PC-3 (cell line): Measurements from ENCODE around the gene VSIG10L2.

ENCODE experiments used
- EZH2phosphoT487 ChIP-seq: fragments of 300-600 bp; sonication (generic); IDR thresholded peaks from 2 replicates; pipeline ENCODE4 v1.6.1; 2018; ENCODE audit warnings: mild to moderate bottlenecking, antibody characterized with exemption, low read length, borderline replicate concordance
- TF ChIP-seq, protein P1 (sequence below): fragments of 300-600 bp; sonication (generic); conservative IDR thresholded peaks from 2 replicates; pipeline ENCODE4 v1.5.1; 2017; ENCODE audit warnings: antibody characterized with exemption, low read depth, mild to moderate bottlenecking, low read length

DNA sequence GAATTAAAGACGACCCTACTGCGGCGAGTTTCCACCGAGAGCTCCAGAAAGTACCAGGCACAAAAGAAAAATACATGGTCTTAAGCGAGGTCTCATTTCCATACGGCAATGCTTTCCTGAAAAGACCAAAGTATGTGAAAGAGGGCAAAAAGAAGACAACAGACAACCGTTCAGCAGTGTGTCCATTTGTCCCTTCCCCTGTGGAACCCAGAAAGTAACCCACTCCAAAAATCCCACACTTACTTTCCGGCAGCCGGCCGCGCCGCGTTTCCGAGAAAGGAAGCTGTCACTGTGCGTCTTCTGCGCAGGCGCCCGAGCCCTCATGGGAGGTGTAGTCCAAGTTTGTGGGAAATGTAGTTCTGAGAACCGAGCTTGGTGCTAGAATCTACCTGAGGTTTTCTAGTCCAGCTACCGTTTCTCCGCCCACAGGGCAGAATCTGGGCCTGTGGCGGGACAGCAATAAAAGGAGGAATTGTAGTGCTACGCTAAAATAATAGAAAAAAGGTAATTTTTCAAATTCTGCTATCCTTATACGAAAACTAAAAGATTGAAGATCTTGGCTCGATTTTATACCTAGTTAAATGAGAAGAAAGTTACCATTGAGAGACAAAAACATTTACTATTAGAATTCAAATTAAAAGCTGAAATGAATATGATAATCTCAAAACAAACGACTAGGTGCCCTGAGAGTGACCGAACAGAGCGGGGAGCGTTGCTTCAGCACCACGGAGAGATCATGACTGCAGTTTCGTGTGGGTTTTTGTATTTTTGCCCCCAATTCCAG is 42.7 kb upstream of the VSIG10L2 start, which contains the start of gene PUS3:
- TF ChIP-seq, protein P1, sequence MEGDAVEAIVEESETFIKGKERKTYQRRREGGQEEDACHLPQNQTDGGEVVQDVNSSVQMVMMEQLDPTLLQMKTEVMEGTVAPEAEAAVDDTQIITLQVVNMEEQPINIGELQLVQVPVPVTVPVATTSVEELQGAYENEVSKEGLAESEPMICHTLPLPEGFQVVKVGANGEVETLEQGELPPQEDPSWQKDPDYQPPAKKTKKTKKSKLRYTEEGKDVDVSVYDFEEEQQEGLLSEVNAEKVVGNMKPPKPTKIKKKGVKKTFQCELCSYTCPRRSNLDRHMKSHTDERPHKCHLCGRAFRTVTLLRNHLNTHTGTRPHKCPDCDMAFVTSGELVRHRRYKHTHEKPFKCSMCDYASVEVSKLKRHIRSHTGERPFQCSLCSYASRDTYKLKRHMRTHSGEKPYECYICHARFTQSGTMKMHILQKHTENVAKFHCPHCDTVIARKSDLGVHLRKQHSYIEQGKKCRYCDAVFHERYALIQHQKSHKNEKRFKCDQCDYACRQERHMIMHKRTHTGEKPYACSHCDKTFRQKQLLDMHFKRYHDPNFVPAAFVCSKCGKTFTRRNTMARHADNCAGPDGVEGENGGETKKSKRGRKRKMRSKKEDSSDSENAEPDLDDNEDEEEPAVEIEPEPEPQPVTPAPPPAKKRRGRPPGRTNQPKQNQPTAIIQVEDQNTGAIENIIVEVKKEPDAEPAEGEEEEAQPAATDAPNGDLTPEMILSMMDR, result no peak
- TF ChIP-seq EZH2phosphoT487, result no peak
